Limb (tissue), 2 donors: Measurements from ENCODE around the gene CSAD.
"Not testable (repeated sequence)": the region's sequence is repeated elsewhere in the genome, so short reads cannot be mapped to it uniquely, and the experiment has no call there.

Experiments
- DNase-seq, 2 donors: peaks; one replicate each; pipeline ENCODE4 v3.0.0-alpha.2; 2016; ENCODE audit errors: extremely low spot score in 2 of 2

CSAD gene

DNA sequence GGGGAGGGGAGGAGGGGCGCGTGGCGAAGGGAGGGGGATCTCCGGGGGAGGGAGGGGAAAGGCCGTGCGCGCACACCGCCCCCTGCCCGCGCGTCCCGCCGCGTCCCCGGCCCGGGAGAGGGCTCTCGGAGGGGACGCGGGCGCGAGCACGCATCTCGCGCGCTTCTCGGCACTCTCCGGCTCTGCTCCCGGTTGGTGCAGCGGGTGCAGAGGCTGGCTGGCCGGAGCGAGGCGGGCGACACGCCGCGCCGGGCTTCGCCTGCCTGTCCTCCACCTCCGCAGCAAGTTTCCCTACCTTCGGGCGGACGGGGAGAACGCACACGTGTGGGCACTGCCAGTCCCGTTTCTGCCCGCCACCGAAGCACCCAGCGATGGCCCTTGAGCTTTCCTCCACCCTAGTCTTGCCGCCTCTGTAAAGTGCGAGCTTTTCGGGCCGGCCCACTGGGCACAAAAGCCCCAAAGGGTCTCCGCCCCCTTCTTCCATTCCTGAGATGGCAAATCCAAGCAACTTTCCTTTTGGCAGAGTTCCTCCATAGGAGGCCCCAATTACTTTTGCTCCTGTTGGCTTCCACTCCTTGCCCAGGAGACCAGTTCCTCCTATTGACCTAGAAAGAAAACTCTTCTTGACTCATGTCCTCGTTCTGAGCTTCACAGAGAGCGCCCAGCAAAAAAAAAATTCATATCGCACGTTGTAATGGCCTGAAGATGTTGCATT lies 363 bp upstream of the CSAD start:
- peak; percentile 75 to 92 for DNase-seq

GRCh38 chr12:53179687-53180219 lies 972 bp downstream of the CSAD start:
- DNase-seq, result peak in 1 of 2 donors; percentile 5

DNA sequence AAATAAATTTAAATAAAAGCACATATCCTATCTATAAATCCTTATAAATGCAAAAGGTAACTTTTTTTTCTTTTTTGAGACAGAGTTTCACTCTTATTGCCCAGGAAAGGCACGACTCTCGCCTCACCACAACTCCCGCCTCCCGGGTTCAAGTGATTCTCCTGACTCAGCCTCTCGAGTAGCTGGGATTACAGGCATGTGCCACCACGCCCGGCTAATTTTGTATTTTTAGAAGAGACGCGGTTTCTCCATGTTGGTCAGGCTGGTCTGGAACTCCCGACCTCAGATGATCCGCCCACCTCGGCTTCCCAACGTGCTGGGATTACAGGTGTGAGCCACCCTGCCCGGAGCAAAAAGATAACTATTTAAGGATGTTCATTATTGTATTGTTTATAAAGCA lies 1.9 kb downstream of the CSAD start:
- DNase-seq, result not testable (repeated sequence)

DNA sequence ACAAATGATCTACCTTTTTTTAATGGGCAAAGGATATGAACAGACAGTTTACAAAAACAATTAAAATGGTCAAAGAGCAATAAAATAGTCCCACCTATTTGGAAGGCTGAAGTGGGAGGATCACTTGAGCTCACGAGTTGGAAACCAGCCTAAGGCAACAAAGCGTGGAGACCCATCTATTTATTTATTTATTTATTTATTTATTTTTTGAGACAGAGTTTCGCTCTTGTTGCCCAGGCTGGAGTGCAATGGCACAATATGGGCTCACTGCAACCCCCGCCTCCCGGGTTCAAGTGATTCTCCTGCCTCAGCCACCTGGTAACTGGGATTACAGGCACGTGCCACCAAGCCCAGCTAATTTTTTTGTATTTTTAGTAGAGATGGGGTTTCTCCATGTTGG lies 3.3 kb downstream of the CSAD start:
- DNase-seq, result not testable (repeated sequence)

GRCh38 chr12:53176750-53177149 lies 4.0 kb downstream of the CSAD start:
- DNase-seq, result no peak

DNA sequence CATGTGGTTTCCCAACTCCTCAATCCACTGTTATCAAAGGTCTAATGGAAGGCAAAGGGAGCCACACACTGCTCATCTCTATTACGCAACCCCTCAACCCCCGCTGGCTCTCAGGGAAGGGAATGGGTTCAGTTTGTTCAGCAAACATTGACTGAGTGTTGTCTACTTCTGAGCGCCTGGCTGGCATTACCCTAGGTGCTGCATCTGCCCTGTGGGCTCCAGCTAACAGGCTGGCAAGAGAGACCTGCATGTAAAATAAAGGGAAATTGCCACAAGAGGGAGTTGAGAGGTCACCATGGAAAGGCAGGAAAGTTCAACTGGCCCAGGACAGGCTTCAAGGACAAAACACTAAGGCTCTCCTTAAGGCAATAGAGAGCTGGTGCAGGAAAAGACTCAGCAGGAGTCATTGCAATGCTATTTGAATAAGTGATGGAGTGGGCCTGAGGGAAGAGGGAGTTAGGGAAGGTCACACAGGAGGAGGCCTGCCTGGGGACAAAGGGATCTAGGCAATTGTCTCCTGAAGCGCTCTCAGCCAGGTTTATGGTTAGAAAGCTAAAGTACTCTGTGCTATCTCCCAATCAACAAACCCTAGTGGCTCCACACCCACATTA lies 5.7 kb downstream of the CSAD start:
- no peak for DNase-seq

GRCh38 chr12:53173085-53173715 lies 7.5 kb downstream of the CSAD start:
- DNase-seq, result no peak

GRCh38 chr12:53172352-53172751 lies 8.4 kb downstream of the CSAD start:
- no peak for DNase-seq

DNA sequence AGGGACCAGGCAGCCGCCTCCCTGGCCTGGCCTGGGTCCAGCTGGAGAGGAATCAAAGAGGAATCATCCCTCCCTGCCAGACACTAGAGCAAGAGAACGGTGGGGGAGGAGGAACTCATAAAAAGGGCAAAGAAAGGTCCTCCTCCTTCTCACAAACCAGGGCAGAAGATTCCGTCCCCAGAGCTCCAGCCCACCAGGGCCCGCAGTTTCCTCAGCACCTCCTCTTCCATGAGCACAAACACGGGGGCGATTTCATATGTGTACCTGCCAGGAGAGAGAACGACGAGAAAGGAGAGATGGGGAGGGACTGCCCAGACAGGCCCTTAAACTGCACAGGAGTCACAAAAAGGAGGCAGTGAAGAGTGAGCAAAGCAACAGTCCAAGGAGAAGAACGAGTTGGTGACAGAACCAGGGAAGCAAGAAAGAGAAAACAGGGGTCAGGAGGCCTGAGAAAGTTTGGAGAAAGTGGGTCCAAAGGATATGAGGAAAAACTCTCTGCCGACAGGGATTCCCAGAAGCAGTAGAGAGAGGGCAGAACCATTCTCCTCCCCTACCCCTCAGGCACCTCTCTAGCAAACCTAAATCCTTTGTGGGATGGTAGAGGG lies 8.9 kb downstream of the CSAD start:
- no peak for DNase-seq

GRCh38 chr12:53170876-53171724 lies 9.6 kb downstream of the CSAD start:
- DNase-seq, result no peak

DNA sequence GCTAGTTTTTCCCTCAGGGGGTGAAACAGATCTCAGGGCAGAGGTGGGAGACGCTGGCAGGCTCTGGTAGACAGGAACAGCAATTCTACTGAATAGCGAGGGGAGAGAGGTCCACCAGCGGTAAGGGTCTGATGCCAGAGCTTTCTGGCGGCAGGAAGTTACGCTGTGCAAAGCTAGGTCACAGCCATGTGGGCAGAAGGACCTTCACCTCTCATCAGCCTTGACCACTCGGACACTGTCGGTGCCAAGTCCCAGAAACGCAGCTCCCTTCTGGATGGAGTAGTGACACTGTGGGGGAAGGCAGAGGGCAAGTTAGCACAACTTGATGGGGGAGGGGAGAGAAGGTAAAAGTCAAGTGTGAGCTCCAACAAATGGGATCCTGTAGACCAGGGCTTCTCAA lies 10.5 kb downstream of the CSAD start:
- no peak for DNase-seq

DNA sequence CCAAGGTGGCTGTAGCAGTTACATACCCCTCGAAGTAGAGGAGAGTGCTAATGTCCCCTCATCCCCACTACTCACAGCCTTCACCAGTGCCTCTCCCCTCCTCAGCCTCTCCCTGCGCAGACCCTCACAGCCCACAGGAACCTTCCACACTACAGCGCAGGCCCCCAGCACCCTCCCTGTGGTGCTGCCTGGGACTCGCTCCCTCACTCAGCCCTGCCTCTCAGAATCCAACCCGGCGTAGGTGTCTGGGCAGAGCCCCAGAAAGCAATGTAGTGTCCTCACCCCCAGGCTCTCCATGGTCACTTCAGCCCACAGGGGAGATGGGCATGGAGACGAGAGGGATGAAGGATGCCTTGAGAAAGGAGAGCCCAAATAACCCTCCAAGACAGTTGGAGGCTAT lies 11.1 kb downstream of the CSAD start:
- no peak for DNase-seq

DNA sequence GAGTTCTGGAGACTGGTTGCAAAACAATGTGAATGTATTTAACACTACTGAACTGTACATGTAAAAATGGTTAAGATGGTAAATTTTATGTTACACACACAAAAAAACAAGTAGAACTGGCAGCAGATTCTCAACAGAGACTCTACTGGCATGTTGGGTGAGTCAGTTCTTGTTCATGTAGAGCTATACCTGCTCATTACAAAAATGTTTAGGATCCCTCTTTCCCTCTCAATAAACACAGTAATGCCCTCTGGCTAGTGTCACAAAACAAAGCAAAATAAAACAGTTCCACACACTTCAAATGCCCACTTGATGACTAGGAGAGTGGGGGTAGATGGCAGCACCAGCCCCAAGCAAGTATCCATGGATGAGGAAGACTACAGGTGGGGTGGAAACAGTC lies 13.9 kb downstream of the CSAD start:
- no peak for DNase-seq

- DNase-seq, result not testable (repeated sequence)
Measured at GRCh38 chr12:53163008-53163407, 17.7 kb downstream of the CSAD start.

DNA sequence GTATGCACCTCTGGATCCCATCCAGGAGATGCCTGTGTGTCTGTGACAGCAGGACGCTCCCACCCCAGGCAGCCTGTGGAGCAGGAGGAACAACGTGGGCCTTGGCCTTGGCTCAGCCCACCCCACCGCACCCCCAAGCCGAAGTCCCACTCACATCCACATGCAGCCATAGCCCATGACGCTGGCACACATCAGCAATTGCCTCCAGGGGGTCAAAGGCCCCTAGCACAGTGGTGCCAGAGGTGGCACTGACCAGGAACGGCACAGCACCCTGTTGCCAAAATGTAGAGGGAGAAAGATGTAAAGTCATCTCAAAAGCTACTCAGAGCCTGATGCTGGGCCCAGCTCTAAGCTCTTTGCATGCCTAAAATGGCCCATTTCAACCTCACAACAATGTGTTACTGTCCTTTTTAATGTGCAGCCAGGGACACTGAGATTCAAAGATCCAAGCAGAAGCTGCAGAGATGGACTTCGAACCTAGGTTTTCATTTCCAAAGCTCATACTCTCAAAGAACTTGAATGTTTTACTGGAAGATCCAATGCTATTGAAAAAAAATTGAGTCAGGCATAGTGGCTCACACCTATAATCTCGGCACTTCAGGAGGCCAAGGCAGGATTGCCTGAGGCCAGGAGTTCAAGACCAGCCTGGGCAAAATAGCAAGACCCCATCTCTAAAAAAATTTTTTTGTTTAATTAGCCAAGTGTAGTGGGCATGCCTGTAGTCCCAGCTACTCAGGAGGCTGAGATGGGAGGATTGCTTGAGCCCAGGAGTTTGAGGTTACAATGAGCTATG lies 19.4 kb downstream of the CSAD start:
- DNase-seq, result no peak

GRCh38 chr12:53160673-53161072 lies 20.1 kb downstream of the CSAD start:
- DNase-seq, result no peak

DNA sequence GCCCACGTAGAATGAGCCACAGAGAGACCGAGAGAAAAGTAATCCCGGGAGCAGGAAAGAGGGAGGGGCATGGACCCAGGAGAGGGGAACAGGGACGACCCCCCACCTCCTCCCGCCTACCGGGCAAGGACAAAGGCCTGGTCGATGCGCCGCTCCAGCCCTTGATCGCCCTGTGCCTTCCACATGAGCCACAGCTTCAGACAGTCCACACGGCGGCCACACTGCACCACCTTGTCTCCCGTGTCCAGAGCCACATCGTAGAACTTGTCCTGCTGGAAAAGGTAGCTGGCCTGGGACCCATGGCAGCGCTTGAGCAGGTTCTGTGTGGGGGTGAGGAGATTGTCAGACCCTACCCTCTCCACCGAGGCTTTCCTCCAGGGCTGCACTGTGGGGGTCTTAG lies 20.7 kb downstream of the CSAD start:
- no peak for DNase-seq

GRCh38 chr12:53159195-53159839 lies 21.4 kb downstream of the CSAD start:
- DNase-seq, result peak; percentile 71 to 85

DNA sequence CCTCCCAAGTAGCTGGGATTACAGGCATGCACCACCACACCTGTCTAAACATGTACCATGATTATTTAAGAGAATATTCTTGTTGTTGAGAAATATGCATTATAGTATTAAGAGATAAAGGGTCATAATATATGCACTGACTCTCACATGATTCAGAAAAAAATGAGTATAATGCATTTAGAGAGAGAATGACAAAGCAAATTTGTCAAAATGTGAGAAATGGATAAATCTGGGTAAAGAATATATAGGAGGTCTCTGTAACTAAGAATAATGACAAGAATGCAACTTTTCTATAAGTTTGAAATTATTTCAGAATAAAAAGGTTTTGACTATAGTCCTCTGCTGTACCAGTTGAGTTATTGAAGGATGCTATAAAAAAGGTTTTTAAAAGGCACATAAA lies 28.3 kb downstream of the CSAD start:
- no peak for DNase-seq

GRCh38 chr12:53151039-53151438 lies 29.7 kb downstream of the CSAD start:
- no peak for DNase-seq
